GM10266 (cell line): ENCODE results near the gene CTRL.

Source experiments
- DNase-seq: peaks from one replicate; pipeline ENCODE4 v3.0.0; 2012; ENCODE audit errors: extremely low spot score
- TF ChIP-seq, protein P1 (sequence below): IDR thresholded peaks from 2 replicates; pipeline ENCODE4 v1.5.1; 2012; ENCODE audit warnings: mild to moderate bottlenecking, low read depth; ENCODE audit not compliant: control insufficient read depth, insufficient read depth; ENCODE audit errors: missing control alignments

The CTRL gene

DNA sequence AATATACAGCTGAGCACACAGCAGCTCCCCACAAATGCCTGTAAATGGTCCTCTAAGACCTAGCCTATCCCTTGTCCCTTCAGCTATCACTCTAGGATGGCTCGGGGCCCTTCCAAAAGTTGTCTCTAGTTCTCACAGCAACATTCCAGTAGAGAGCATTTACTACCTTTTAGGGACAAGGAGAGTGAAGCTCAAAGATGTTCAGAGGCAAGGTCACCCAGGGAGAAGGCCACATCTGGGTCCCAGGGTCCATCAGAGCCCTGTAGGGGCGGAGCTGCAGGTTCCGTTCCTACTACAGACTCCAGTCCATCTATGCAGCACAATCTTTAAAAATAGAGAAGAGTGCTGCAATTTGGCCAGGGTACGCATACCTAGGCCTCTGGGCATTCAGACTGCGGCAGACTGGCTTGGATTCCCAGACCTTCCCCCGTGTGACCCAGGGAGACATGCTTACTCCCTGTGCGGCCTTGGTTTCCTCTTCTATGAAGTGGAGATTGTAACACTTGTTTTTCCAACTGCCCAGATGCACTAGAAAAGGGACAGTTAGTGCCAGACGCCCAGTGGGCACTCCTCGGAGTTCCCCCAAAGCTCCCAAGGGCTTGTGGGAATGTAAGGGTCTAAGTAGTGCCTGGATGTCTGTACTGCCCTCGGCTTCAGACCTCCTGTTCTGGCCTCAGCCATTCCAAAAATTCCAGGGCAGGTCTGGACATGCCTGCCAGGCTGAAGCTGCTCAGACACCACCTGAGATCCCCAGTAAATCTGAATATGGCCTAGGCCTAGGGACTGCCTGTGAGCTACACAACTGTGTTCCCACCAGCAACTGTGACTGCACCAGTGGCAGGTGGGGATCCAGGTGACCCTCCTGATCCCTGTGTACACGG lies 34.2 kb upstream of the CTRL start:
- TF ChIP-seq, protein P1, sequence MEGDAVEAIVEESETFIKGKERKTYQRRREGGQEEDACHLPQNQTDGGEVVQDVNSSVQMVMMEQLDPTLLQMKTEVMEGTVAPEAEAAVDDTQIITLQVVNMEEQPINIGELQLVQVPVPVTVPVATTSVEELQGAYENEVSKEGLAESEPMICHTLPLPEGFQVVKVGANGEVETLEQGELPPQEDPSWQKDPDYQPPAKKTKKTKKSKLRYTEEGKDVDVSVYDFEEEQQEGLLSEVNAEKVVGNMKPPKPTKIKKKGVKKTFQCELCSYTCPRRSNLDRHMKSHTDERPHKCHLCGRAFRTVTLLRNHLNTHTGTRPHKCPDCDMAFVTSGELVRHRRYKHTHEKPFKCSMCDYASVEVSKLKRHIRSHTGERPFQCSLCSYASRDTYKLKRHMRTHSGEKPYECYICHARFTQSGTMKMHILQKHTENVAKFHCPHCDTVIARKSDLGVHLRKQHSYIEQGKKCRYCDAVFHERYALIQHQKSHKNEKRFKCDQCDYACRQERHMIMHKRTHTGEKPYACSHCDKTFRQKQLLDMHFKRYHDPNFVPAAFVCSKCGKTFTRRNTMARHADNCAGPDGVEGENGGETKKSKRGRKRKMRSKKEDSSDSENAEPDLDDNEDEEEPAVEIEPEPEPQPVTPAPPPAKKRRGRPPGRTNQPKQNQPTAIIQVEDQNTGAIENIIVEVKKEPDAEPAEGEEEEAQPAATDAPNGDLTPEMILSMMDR, result no peak

DNA sequence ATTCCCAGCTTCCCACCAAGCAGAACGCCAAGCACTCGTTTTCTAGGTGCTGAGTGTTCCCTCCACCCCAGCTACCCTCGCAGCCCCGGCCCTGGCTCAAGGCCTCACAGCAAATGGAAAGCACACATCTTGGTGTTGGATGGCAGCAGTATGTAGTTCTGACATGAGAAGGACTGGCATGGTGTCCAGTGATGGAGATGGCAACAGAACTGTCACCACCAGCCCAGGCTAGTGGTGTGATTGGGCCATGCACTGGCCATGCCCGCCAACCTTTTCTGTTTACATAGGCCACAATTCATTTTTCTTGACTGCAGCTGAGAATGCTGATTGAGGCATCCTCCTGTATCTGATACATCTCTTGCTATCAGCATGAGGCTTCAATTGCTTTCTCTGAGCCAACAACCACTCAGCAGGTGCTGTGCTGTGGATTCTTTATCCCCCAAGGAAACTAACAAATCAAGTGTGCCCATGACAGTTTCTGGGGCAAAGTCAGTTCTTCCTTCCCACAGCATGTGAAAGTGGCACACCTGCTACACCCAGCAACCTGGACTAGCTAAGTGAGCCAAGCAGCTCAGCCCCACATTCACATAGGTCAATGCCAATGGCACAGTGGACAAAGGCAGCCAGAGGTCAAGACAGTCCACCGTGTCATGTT lies 32.9 kb upstream of the CTRL start:
- DNase-seq, result no peak

More for the DNA sequence above, 34.2 kb upstream of the CTRL start:
- DNase-seq, result no peak

DNA sequence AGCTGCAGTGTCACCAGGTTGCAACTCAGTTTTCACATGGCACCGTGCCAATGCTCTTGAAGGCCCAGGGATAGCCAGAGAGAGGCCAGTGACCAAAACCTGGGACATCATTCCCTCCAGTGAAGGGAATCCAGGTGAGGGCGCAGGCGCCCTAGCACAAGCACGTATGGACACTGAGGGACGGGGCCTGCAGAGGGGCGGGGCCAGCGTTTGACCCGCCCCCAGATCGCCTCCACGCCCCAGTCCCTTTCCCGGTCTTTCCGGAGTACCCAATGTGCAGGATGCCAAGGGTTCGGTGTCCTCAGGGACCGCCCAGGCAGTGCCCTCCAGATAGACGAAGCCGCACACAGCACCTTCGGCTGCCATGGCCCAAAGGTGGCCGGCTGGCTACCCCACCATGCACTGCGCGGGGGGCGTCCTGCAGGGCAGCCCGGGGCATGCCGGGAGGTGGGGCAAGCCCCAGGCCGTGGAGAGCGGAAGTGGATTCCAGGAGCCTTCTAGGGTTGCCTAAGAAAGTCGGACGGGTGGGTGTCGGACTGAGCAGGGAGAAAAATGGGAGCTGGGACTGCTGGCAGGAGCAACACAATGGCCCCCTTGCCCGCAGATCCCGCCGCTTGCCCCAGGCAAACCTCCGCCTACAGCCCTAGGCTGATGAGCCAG lies 32.1 kb upstream of the CTRL start:
- TF ChIP-seq, protein P1, result no peak

More for the DNA sequence above, 32.9 kb upstream of the CTRL start:
- TF ChIP-seq, protein P1, result no peak

DNA sequence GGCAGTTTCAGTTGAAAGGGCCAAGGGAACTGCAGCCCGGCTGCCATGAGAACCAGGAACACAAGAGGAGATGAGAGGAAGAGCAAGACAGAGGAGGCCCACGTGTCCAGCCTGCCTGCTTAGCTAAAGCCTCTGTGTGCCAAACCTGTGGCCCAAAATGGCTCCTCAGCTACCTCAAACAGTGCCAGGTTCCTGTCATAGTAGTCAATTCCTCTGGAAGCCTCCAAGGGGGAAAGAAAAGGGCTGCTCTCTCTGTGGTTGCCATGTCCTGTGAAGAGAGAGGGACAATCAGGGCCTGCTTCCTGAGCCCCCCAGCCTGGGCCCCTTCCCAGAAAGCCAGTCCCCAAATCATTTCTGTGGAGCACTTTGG lies 31.6 kb upstream of the CTRL start:
- DNase-seq, result no peak
- TF ChIP-seq, protein P1, result no peak

More for the DNA sequence above, 32.1 kb upstream of the CTRL start:
- no peak for DNase-seq

DNA sequence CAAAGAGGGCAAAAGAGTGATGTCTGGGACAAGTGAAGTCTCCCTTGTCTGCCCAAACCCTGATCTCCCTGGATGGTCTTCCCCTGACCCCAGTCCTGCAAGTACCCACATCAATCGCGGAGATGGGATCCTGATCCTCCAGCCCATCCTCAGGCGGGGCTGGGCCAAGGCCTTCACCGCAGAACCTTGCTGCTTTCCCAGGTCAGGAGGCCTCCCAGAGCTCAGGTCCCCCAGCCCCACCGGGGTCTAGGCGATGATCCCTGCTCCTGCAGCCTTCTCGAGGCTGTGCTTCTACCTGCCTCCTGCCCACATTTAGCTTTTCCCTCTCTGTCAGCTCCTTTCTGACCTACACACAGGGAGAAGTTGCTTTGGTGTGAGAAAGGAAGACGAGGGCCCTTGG lies 30.5 kb upstream of the CTRL start:
- DNase-seq, result no peak
- TF ChIP-seq, protein P1, result no peak

DNA sequence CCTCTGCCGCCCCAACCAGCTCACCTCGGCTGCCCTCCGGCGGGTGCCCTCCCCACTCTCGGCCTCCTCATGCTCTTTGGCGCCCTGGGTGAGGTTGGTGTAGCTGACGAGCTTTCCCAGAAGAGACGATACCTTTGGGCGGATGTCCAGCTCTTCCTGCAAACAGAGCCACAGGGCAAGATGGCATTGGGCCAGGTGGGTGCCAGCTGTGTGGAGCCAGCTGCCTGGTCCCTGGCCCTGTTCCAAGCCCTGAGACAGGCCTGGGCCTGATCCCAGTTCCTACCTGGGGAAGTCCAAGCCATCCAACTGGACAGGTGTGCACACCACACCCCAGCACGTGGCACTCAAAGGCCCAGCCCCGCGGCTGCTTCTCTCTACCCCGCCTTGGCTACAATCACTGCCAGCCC lies 29.9 kb upstream of the CTRL start:
- TF ChIP-seq, protein P1, result no peak
- no peak for DNase-seq
